GM21619 (cell line): ENCODE results near the gene KCNQ5.
A peak's percentile ranks its signal among the peaks of the same experiment; 100 is the strongest.

Source experiments
- ATAC-seq: cut with Tn5 transposase; IDR thresholded peaks from one replicate; pipeline ENCODE4 v1.9.1; 2021; ENCODE audit not compliant: unreplicated experiment

The KCNQ5 gene

DNA sequence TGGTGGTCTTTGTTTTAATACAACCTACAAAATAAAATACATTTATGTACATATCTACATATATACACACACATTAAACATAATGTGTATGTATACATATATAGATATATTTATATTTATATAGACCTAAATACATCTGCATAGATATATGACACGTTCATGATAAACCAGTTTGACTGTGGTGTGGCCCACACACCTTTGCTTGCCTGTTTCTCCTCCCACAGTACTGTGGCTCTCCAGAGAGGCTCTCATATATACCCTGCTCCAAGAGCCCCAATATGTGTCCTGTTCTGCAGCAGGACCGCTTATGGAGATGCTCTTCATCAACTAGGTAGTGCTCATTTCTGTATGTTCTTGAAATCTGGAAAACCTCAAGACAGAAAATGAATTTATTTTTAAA is 207.0 kb downstream of the KCNQ5 start:
- ATAC-seq, result no peak

- no peak for ATAC-seq
Measured at GRCh38 chr6:72832271-72832670, 210.4 kb downstream of the KCNQ5 start.

GRCh38 chr6:72835749-72836148 is 213.9 kb downstream of the KCNQ5 start:
- peak; percentile 53 for ATAC-seq

- ATAC-seq, result no peak
Measured at GRCh38 chr6:72836971-72837370, 215.1 kb downstream of the KCNQ5 start.

- ATAC-seq, result no peak
Measured at GRCh38 chr6:72841195-72841594, 219.3 kb downstream of the KCNQ5 start.

DNA sequence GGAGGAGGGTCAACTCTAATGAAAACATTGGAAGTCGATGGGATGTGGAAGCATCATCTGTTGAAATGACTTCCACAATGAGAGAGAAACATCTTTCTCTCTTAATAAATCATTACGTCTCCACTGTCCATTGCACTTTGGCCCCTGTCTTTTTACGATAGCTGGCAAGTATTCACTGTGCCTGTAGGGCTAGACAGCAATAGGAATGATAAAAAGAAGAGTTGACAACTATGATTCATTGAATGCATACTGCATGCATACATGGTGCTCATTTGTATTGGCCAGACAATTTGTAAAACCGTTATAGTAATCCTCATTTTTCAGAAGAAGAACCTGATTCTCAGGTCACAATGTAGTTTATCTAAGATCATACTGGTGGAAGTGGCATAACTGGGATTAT is 220.3 kb downstream of the KCNQ5 start:
- no peak for ATAC-seq

DNA sequence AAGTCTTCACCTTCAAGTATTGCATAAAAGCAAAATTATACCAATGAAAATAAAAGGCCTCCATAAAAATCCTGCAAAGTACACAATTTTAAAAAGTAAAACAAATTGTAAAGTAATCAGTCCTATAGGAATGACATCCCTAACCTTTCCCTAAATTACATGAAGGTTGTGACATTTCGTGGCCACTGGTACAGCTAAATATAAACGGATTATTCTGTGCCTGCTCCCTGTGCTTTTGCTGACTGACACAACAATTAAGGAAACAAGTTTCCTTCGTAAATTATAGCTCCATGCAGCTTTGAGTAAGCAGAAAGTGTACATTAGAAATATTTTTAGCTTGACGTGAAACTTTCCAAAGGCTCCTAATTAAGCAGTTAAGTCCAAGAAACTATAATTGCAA is 222.8 kb downstream of the KCNQ5 start:
- no peak for ATAC-seq

DNA sequence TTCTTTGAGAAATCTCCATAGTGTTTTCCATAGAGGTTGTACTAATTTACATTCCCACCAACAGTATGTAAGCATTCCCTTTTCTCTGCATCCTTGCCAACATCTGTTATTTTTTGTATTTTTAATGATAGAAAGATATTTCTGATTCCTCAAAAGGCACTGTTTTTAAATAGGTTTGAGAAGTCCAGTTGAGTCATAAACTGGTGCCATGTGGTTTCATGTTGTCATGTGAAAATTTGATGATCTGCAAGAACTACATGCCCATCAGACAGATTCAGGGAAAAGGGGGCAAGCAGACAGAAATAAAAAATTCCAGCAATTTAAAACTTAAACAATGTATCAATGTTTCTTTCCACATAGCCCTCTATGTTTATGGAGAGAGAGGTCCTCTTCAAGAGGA is 227.5 kb downstream of the KCNQ5 start:
- ATAC-seq, result no peak

GRCh38 chr6:72850040-72850439 is 228.2 kb downstream of the KCNQ5 start:
- no peak for ATAC-seq

DNA sequence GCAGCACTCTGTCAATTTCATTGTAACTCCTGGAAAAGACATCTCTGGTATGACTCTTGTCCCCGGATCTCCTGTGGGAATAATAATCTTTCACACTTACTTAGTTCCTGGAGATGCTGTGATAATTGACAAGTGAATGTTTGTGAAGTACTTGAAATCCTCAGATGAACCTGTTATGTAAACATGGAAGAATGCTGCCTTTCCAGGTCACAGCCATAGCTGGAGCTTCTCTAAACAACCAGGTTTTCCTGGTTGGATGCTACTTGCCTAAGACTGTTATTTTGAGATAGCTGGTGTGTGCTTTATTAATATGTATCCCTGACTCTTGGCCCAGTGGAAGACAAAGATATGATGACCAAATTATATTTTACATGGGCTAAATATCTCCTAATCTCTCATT is 228.6 kb downstream of the KCNQ5 start:
- no peak for ATAC-seq

- no peak for ATAC-seq
Measured at GRCh38 chr6:72855471-72855870, 233.6 kb downstream of the KCNQ5 start.

GRCh38 chr6:72856801-72857200 is 234.9 kb downstream of the KCNQ5 start:
- ATAC-seq, result no peak

DNA sequence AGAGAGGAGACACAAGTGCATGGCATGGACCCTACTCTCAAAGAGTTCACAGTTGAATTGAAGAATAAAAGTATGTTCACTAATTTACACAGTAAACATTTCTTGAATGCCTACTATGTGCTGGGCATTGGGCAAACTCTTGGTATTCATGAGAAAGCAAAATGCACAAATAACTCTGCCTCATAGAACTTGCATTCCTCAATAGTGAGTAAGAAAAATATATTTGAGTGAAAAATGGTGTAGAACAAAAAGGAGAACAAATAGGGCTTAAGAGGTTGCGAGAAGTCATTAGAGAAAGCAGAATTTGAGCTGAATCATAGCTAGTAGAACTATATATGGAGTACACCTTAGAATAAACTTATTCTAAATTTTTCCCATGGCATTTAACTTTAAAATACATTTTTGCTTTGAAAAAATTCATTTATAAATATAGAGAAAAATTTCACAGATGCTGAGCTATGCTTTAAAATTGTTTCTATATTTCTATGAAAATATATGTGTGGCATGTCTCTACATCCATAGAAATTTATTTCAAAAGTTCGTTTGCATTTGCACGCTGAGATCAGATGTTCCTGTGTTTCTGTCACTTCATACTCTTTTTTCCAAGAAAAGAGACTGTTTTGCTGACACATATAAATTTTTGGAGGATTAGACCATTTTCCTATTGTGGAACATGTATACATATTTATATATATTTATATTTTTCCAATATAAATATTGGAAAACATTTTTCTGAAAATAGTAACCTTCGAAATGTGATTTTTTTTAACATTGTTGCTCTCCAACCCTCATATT is 236.1 kb downstream of the KCNQ5 start:
- ATAC-seq, result no peak

- ATAC-seq, result no peak
Measured at GRCh38 chr6:72861059-72861458, 239.2 kb downstream of the KCNQ5 start.

DNA sequence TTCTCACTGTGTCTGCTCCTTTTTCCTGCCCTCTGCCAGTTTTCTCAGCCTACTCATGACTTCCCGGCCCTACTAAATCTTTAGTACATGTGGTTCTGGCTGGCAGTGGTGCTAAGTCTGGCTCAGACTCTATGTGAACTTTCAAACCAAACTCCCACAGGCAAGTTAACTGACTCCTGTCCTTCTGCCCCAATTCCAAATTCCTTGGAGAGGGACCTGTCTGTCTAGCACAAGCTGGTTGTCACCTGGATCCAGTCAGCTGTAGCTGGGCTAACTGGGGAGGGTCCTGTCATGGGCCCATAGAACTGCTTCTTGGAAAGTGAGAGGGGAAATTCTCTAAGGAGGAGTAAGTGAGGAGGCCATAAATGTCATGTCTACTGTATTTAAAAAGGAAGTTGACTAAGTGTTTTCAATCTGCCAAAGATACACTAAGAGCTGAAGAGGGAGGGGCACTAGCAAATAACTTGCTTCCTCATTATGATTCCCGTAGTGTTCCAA is 240.1 kb downstream of the KCNQ5 start:
- no peak for ATAC-seq

DNA sequence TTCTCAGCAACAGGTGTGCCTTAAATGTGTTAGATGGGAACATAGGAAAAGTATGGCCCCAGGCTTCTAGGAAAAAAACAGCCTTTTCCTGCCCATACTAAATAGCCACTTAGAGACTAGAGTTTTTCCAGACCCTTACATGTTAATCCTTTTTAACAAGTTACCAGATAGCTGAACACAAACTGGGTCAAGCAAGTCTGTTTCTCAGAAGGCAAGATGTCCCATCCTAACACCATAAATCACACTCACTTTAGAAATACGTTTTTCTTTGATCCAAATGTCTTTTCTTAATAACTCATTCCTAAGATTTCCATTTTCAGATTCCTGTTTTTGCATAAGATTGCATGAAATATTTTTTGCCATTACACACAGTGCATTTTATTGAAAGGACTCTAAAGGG is 241.3 kb downstream of the KCNQ5 start:
- ATAC-seq, result no peak

DNA sequence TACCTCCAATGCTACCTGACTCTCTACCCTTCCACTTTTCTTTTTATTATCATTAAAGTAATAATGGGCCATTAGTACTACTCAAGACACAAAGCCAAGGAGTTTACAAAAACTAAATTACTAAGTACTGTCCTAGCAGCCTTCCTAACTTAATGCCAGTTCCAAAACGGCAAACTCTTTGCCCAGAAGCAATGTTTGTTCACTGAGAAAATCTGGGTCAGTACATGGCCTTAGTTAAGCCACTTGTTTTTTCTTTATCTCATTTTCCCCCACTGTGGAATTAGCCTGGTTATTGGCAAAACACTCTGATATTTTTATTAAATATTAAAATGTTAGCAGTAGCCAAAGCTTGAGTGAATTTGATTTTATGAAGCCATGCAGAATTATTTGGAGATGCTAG is 242.4 kb downstream of the KCNQ5 start:
- no peak for ATAC-seq

- ATAC-seq, result no peak
Measured at GRCh38 chr6:72864799-72865198, 242.9 kb downstream of the KCNQ5 start.

GRCh38 chr6:72865467-72865866 is 243.6 kb downstream of the KCNQ5 start:
- no peak for ATAC-seq

GRCh38 chr6:72869621-72870020 is 247.8 kb downstream of the KCNQ5 start:
- ATAC-seq, result no peak

DNA sequence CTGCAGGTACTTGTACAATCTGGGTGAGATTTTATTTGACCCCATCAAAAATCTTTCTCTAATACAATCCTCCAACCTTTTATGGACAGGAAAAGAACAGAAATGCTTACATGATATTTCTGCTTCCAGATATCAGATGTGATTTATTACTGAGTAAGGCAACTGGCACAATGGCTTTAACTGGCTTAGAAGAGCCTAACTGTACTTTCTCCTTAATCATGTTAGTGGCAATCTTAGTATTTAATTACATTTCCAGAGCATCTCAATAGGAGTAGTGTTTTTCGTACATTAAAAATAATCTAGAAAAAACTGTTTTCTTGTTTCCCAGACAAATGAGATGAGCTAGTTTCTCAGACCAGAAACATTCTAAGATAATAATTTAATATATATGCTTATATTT is 251.6 kb downstream of the KCNQ5 start:
- no peak for ATAC-seq

DNA sequence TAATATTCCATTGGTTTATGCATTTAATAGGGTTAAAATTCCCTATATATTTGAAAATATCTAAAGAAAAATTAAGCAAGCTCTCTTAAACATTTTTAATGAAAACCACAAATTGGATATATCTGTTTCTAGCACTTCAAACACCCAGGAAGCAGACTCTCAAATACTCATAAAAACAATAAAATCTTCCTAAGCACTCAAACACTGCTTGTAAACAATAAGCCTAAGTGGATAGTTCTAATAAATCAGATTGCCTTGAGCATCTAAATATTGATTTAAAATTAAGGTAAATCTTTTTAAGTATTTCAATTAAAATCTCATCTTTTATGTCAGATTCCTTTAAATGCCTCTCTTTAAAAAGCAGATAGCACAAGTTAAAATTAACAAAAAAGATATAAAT is 254.4 kb downstream of the KCNQ5 start:
- no peak for ATAC-seq

- ATAC-seq, result no peak
Measured at GRCh38 chr6:72886170-72886569, 264.3 kb downstream of the KCNQ5 start.
